ENCODE data around the gene SLC44A4.

DNA sequence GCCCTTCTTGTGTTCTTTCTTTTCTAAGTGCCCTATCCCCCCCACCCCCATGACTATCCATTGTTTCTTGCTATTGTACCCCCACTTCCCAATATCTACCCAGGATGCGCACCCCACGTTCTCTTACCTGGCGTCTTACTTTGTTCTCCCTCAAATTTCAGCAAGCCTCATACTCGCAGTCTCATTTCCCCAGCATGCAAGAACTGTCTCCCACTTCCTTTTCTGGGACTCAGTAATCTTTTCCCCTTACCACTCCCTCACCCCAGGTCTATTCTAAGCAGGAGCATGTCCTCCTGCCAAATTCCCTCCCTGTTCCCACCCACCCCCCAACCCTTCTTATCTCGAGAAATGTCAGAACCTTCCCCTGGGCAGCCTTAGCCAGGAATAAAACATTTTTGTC, 20.4 kb upstream of the SLC44A4 start:
- TF ChIP-seq, protein P1, sequence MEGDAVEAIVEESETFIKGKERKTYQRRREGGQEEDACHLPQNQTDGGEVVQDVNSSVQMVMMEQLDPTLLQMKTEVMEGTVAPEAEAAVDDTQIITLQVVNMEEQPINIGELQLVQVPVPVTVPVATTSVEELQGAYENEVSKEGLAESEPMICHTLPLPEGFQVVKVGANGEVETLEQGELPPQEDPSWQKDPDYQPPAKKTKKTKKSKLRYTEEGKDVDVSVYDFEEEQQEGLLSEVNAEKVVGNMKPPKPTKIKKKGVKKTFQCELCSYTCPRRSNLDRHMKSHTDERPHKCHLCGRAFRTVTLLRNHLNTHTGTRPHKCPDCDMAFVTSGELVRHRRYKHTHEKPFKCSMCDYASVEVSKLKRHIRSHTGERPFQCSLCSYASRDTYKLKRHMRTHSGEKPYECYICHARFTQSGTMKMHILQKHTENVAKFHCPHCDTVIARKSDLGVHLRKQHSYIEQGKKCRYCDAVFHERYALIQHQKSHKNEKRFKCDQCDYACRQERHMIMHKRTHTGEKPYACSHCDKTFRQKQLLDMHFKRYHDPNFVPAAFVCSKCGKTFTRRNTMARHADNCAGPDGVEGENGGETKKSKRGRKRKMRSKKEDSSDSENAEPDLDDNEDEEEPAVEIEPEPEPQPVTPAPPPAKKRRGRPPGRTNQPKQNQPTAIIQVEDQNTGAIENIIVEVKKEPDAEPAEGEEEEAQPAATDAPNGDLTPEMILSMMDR (conservative IDR thresholded peaks at IDR 0.05) = no peak
- no peak for TF ChIP-seq ZFX (IDR thresholded peaks at IDR 0.05)
